ENCODE results near the gene EGR1.

EGR1 gene

GRCh38 chr5:138448070-138448469 lies 17.2 kb upstream of the EGR1 start:
- Histone ChIP-seq H3K27ac (no peak overlapping the region), H3K4me3 (no peak overlapping the region)
- DNase-seq (ENCODE audit: low spot score): no peak
- TF ChIP-seq CTCF (IDR thresholded peaks at IDR 0.05): no peak

GRCh38 chr5:138448481-138449398 lies 16.5 kb upstream of the EGR1 start:
- H3K27ac ChIP-seq: no peak overlapping the region

GRCh38 chr5:138449501-138450239 lies 15.6 kb upstream of the EGR1 start:
- H3K27ac ChIP-seq: no peak overlapping the region
- H3K4me3 ChIP-seq: no peak overlapping the region
- peak; percentile 91 for DNase-seq (ENCODE audit: low spot score)
- TF ChIP-seq CTCF (IDR thresholded peaks at IDR 0.05): peak; percentile 92

More at GRCh38 chr5:138448481-138449398, 16.5 kb upstream of the EGR1 start:
- DNase-seq (ENCODE audit: low spot score): no peak
- TF ChIP-seq CTCF (IDR thresholded peaks at IDR 0.05): no peak
- H3K4me3 ChIP-seq: no peak overlapping the region

GRCh38 chr5:138450971-138451370 lies 14.3 kb upstream of the EGR1 start:
- no peak overlapping the region for H3K27ac ChIP-seq
- DNase-seq (ENCODE audit: low spot score): no peak

GRCh38 chr5:138452720-138453119 lies 12.6 kb upstream of the EGR1 start:
- DNase-seq (ENCODE audit: low spot score): no peak
- no peak overlapping the region for H3K4me3 ChIP-seq
- TF ChIP-seq CTCF (IDR thresholded peaks at IDR 0.05): no peak
- H3K27ac ChIP-seq: no peak overlapping the region

More at GRCh38 chr5:138450971-138451370, 14.3 kb upstream of the EGR1 start:
- H3K4me3 ChIP-seq: no peak overlapping the region
- no peak for TF ChIP-seq CTCF (IDR thresholded peaks at IDR 0.05)

- no peak overlapping the region for H3K4me3 ChIP-seq
- H3K27ac ChIP-seq: no peak overlapping the region
- TF ChIP-seq CTCF (IDR thresholded peaks at IDR 0.05): no peak
- DNase-seq (ENCODE audit: low spot score): no peak
Measured at GRCh38 chr5:138453590-138453989, 11.7 kb upstream of the EGR1 start.

Measured in coronary artery (tissue), 2 donors.